PC-3 (cell line): ENCODE data around the gene TCHP. TPM values are rescaled to one million over a fixed set of nuclear protein-coding genes. Genes with fewer than 3 reads are reported as not detected.

Source experiments
- ATAC-seq: fragments of 200-7000 bp; cut with Tn5 transposase; 2 replicates; pipeline ENCODE4 v1.9.1; 2020; ENCODE audit warnings: mild to moderate bottlenecking, moderate library complexity
- BruUV-seq: library from RNA; stranded (reverse); fragments of 400-500 nt; replicated peaks from 2 replicates; lab custom pipeline; 2021; lab: Mats Ljungman, UMichigan
- CTCF ChIA-PET: fragments of 300-600 bp; sonication (Branson Sonifier 250); formaldehyde crosslinking; loops from one replicate; lab custom pipeline; 2022; ENCODE audit warnings: antibody characterized with exemption; lab: Charles Lee
- POLR2A ChIA-PET: fragments of 300-600 bp; sonication (Branson Sonifier 250); formaldehyde crosslinking; loops from one replicate; lab custom pipeline; 2022; ENCODE audit warnings: antibody characterized with exemption; ENCODE audit not compliant: unreplicated experiment; lab: Charles Lee
- DNase-seq: peaks from one replicate; pipeline ENCODE4 v3.0.0-alpha.2; 2015
- H2AFZ ChIP-seq: fragments of 300-600 bp; sonication (generic); 2 replicates; pipeline ENCODE4 v1.6.0; 2016; ENCODE audit warnings: antibody characterized with exemption, low read length
- H3F3A ChIP-seq: fragments of 300-600 bp; sonication (generic); one replicate; pipeline ENCODE4 v1.6.0; 2017; ENCODE audit warnings: antibody characterized with exemption, low read length, control low read depth, mild to moderate bottlenecking; ENCODE audit not compliant: unreplicated experiment
- H3K27ac ChIP-seq: fragments of 300-600 bp; sonication (generic); 2 replicates; pipeline ENCODE4 v1.5.1; 2016; ENCODE audit warnings: mild to moderate bottlenecking, low read length
- H3K27me3 ChIP-seq: fragments of 300-600 bp; sonication (generic); 2 replicates; pipeline ENCODE4 v1.6.1; 2016; ENCODE audit warnings: low read length, mixed read lengths
- H3K36me3 ChIP-seq: fragments of 300-600 bp; sonication (generic); 2 replicates; pipeline ENCODE4 v1.6.1; 2016; ENCODE audit warnings: low read depth, mixed run types, low read length, mixed read lengths
- H3K4me1 ChIP-seq: fragments of 300-600 bp; sonication (generic); 2 replicates; pipeline ENCODE4 v1.5.1; 2016; ENCODE audit warnings: low read length; ENCODE audit not compliant: insufficient read depth
- H3K4me2 ChIP-seq: fragments of 300-600 bp; sonication (generic); 2 replicates; pipeline ENCODE4 v1.6.0; 2016; ENCODE audit warnings: low read length
- H3K4me3 ChIP-seq: fragments of 300-600 bp; sonication (generic); 2 replicates; pipeline ENCODE4 v1.5.1; 2016; ENCODE audit warnings: mild to moderate bottlenecking, low read length, mixed read lengths
- H3K79me2 ChIP-seq: fragments of 300-600 bp; sonication (generic); 2 replicates; pipeline ENCODE4 v1.6.1; 2017; ENCODE audit warnings: low read length, mixed read lengths
- H3K9ac ChIP-seq: fragments of 300-600 bp; sonication (generic); 2 replicates; pipeline ENCODE4 v1.6.0; 2016; ENCODE audit warnings: mild to moderate bottlenecking, low read length
- H3K9me2 ChIP-seq: fragments of 300-600 bp; sonication (generic); replicated peaks from 2 replicates; pipeline ENCODE4 v1.6.1; 2016; ENCODE audit warnings: mixed run types, low read length, mixed read lengths
- H3K9me3 ChIP-seq: fragments of 300-600 bp; sonication (generic); 2 replicates; pipeline ENCODE4 v1.6.1; 2016; ENCODE audit warnings: low read length, mixed read lengths
- H4K20me1 ChIP-seq: fragments of 300-600 bp; sonication (generic); 2 replicates; pipeline ENCODE4 v1.6.1; 2016; ENCODE audit warnings: low read length, mixed read lengths
- CTCF ChIP-seq: fragments of 300-600 bp; sonication (generic); conservative IDR thresholded peaks from 2 replicates; pipeline ENCODE4 v1.5.1; 2017; ENCODE audit warnings: antibody characterized with exemption, low read depth, mild to moderate bottlenecking, low read length
- EZH2 ChIP-seq: fragments of 300-600 bp; sonication (generic); IDR thresholded peaks from one replicate; pipeline ENCODE4 v1.6.1; 2017; ENCODE audit warnings: antibody characterized with exemption, mild to moderate bottlenecking, low read length; ENCODE audit not compliant: unreplicated experiment
- EZH2phosphoT487 ChIP-seq: fragments of 300-600 bp; sonication (generic); IDR thresholded peaks from 2 replicates; pipeline ENCODE4 v1.6.1; 2018; ENCODE audit warnings: mild to moderate bottlenecking, antibody characterized with exemption, low read length, borderline replicate concordance
- intact Hi-C: fragments of 100-400 bp; cut with micrococcal nuclease; formaldehyde crosslinking; loops from 2 replicates; pipeline ENCODE4 v1.9.0; 2023
- total RNA-seq: library from RNA; depleted of rRNA; stranded (reverse); fragments of >200 nt; gene quantifications from 2 replicates; pipeline ENCODE4 v1.2.3, GENCODE V29; 2014

Gene TCHP
- total RNA-seq, 1 experiment from 2014 or later = 21.6 TPM

- Histone ChIP-seq H4K20me1 (no peaks in the 10 kb centered on the region), H2AFZ (no peak overlapping the region), H3K9me2 (no peaks in the 10 kb centered on the region), H3K79me2 (no peaks in the 10 kb centered on the region), H3K9me3 (no peaks in the 10 kb centered on the region), H3K36me3 (peaks cover 75% of the 10 kb centered on the region; the same call in 1 of the 2 replicates), H3K27me3 (no peaks in the 10 kb centered on the region), H3K4me3 (no peak overlapping the region), H3K9ac (no peak overlapping the region), H3F3A (no peaks in the 10 kb centered on the region), H3K27ac (no peak overlapping the region), H3K4me1 (no peaks in the 10 kb centered on the region), H3K4me2 (no peak overlapping the region)
- intact Hi-C loops = no loop called here
- ChIA-PET CTCF (no interaction called here), POLR2A (no interaction called here)
- ATAC-seq (no peak), DNase-seq (no peak)
- TF ChIP-seq EZH2phosphoT487 = no peak
- no peak for TF ChIP-seq EZH2
- no peak for TF ChIP-seq CTCF
- BruUV-seq = no TSS peak
Measured at GRCh38 chr12:109912855-109913321, 12.8 kb downstream of the TCHP start.

GRCh38 chr12:109914461-109914860, 14.4 kb downstream of the TCHP start:
- Histone ChIP-seq H3K4me1 (no peaks in the 10 kb centered on the region), H3F3A (no peaks in the 10 kb centered on the region), H4K20me1 (no peaks in the 10 kb centered on the region), H3K79me2 (no peaks in the 10 kb centered on the region), H2AFZ (no peak overlapping the region), H3K9me2 (no peaks in the 10 kb centered on the region), H3K27ac (no peak overlapping the region), H3K9me3 (no peaks in the 10 kb centered on the region), H3K4me3 (no peak overlapping the region), H3K4me2 (no peak overlapping the region), H3K36me3 (peaks cover 62% of the 10 kb centered on the region; the same call in 1 of the 2 replicates), H3K27me3 (no peaks in the 10 kb centered on the region), H3K9ac (no peak overlapping the region)
- TF ChIP-seq CTCF (no peak), EZH2phosphoT487 (no peak), EZH2 (no peak)
- ChIA-PET POLR2A (no interaction called here), CTCF (no interaction called here)
- no peak for DNase-seq
- BruUV-seq = no TSS peak
- no peak for ATAC-seq
- intact Hi-C loops = no loop called here

- ChIA-PET POLR2A (no interaction called here), CTCF (no interaction called here)
- H3K27ac ChIP-seq = no peak overlapping the region
- no peaks in the 10 kb centered on the region for H3K9me2 ChIP-seq
- H3K9me3 ChIP-seq = no peaks in the 10 kb centered on the region
- ATAC-seq (no peak), DNase-seq (no peak)
- no peaks in the 10 kb centered on the region for H4K20me1 ChIP-seq
- H3K79me2 ChIP-seq = no peaks in the 10 kb centered on the region
- H3K36me3 ChIP-seq = peaks cover 58% of the 10 kb centered on the region; the same call in 1 of the 2 replicates
- H3K4me1 ChIP-seq = no peaks in the 10 kb centered on the region
- H3K4me3 ChIP-seq = no peak overlapping the region
- no peaks in the 10 kb centered on the region for H3K27me3 ChIP-seq
- TF ChIP-seq CTCF (no peak), EZH2phosphoT487 (no peak), EZH2 (no peak)
- intact Hi-C loops = no loop called here
- H3F3A ChIP-seq = no peaks in the 10 kb centered on the region
- H2AFZ ChIP-seq = no peak overlapping the region
- no peak overlapping the region for H3K4me2 ChIP-seq
- no TSS peak for BruUV-seq
- H3K9ac ChIP-seq = no peak overlapping the region
Measured at GRCh38 chr12:109915171-109916040, 15.3 kb downstream of the TCHP start.
